B cell (primary cell): Measurements from ENCODE around the gene CD8A. TPM values are rescaled to one million over a fixed set of nuclear protein-coding genes. Genes with fewer than 3 reads are reported as not detected.

Experiments
- ATAC-seq: fragments of 200-7000 bp; cut with Tn5 transposase; one replicate; pipeline ENCODE4 v1.10.0; 2021; ENCODE audit warnings: low read depth, mild to moderate bottlenecking, moderate number of reproducible peaks, moderate library complexity
- CTCF ChIA-PET: fragments of 350-600 bp; sonication (Branson Sonifier 250); formaldehyde crosslinking; loops from one replicate; lab custom pipeline; 2021; ENCODE audit warnings: antibody characterized with exemption, inconsistent platforms; lab: Charles Lee
- POLR2A ChIA-PET: fragments of 350-600 bp; sonication (Branson Sonifier 250); formaldehyde crosslinking; loops from one replicate; lab custom pipeline; 2021; ENCODE audit warnings: antibody characterized with exemption; lab: Charles Lee
- DNase-seq: peaks from one replicate; pipeline ENCODE4 v3.0.0; 2013
- H2AFZ ChIP-seq: 2 replicates; pipeline ENCODE4 v1.6.1; 2012; ENCODE audit warnings: mild to moderate bottlenecking, low read depth, low read length; ENCODE audit not compliant: insufficient read depth, poor library complexity, severe bottlenecking
- H3K27ac ChIP-seq, 2 donors: 1 replicate in 1 of 2; 2 replicates in 1 of 2; pipeline ENCODE4 v1.5.1; 2012 to 2013; ENCODE audit warnings: low read length in 2 of 2, mild to moderate bottlenecking in 2 of 2, moderate library complexity in 1 of 2
- H3K27me3 ChIP-seq, 4 experiments: fragments of 200-600 bp in 1 of 4; sonication (generic) in 1 of 4; replicated peaks in 1 of 4; 1 replicate in 2 of 4; 2 replicates in 2 of 4; pipeline versions ENCODE4 v1.6.1 to v1.7.0; 2013 to 2016; ENCODE audit warnings: low read length in 3 of 4, mild to moderate bottlenecking in 2 of 4, mixed read lengths in 1 of 4, moderate library complexity in 1 of 4; ENCODE audit not compliant: insufficient read depth in 4 of 4, control insufficient read depth in 3 of 4; ENCODE audit errors: control extremely low read depth in 1 of 4
- H3K36me3 ChIP-seq, 2 experiments: replicated peaks in 1 of 2; 1 replicate in 1 of 2; 2 replicates in 1 of 2; pipeline versions ENCODE4 v1.6.1 to v1.7.1; 2013; ENCODE audit warnings: low read length in 1 of 2; ENCODE audit not compliant: insufficient read depth in 2 of 2, control insufficient read depth in 1 of 2; ENCODE audit errors: control extremely low read depth in 1 of 2, extremely low read depth in 1 of 2
- H3K4me1 ChIP-seq, 2 donors: fragments of 200-600 bp in 1 of 2; sonication (generic) in 1 of 2; 1 replicate in 1 of 2; 2 replicates in 1 of 2; pipeline versions ENCODE4 v1.5.1 to v1.6.1; 2013 to 2017; ENCODE audit warnings: low read length in 2 of 2; ENCODE audit not compliant: control insufficient read depth in 2 of 2, insufficient read depth in 2 of 2
- H3K4me2 ChIP-seq: replicated peaks from 2 replicates; pipeline ENCODE3; 2012; ENCODE audit warnings: mild to moderate bottlenecking, low read depth, low read length; ENCODE audit not compliant: poor library complexity, severe bottlenecking
- H3K4me3 ChIP-seq, 5 experiments: fragments of 200-600 bp in 1 of 5; sonication (generic) in 1 of 5; 1 replicate in 3 of 5; 2 replicates in 2 of 5; pipeline versions ENCODE4 v1.5.1 to v1.7.0; 2011 to 2016; ENCODE audit warnings: low read length in 4 of 5, mild to moderate bottlenecking in 4 of 5, low read depth in 2 of 5, control low read depth in 1 of 5, moderate library complexity in 1 of 5; ENCODE audit not compliant: insufficient read depth in 1 of 5; ENCODE audit errors: control extremely low read depth in 1 of 5, extremely low read depth in 1 of 5
- H3K79me2 ChIP-seq: fragments of 200-600 bp; sonication (generic); one replicate; pipeline ENCODE4 v1.6.0; 2016; ENCODE audit warnings: low read length; ENCODE audit not compliant: control insufficient read depth, insufficient read depth
- H3K9ac ChIP-seq: fragments of 200-600 bp; sonication (generic); 2 replicates; pipeline ENCODE4 v1.6.1; 2017; ENCODE audit warnings: mild to moderate bottlenecking, low read length, moderate library complexity
- H3K9me3 ChIP-seq, 3 donors: one replicate each; pipeline versions ENCODE4 v1.6.1 to v1.7.1; 2013; ENCODE audit warnings: low read length in 2 of 3; ENCODE audit not compliant: control insufficient read depth in 2 of 3, insufficient read depth in 1 of 3; ENCODE audit errors: control extremely low read depth in 1 of 3
- H4K20me1 ChIP-seq: 2 replicates; pipeline ENCODE4 v1.6.0; 2012; ENCODE audit warnings: mild to moderate bottlenecking, low read length; ENCODE audit not compliant: insufficient read depth, control insufficient read depth, poor library complexity, severe bottlenecking
- H3K27ac Mint-ChIP-seq: one replicate; pipeline ENCODE4 v1.8.0; 2021; ENCODE audit warnings: mixed read lengths
- H3K27me3 Mint-ChIP-seq: one replicate; pipeline ENCODE4 v1.8.0; 2021; ENCODE audit warnings: mixed read lengths
- H3K4me1 Mint-ChIP-seq: one replicate; pipeline ENCODE4 v1.8.0; 2021; ENCODE audit warnings: mixed read lengths
- H3K4me3 Mint-ChIP-seq: one replicate; pipeline ENCODE4 v1.8.0; 2021; ENCODE audit warnings: mixed read lengths
- H3K9me3 Mint-ChIP-seq: one replicate; pipeline ENCODE4 v1.8.0; 2022; ENCODE audit warnings: mixed read lengths; ENCODE audit not compliant: insufficient read depth
- EZH2 ChIP-seq: IDR thresholded peaks from 2 replicates; pipeline ENCODE4 v1.6.1; 2012; ENCODE audit warnings: borderline replicate concordance, low read depth, mild to moderate bottlenecking, moderate library complexity, low read length; ENCODE audit not compliant: insufficient read depth, poor library complexity, severe bottlenecking
- WGBS: methylation state at CpG from one replicate; pipeline ENCODE4 v1.1.5; 2013; ENCODE audit warnings: missing lambda C conversion rate; ENCODE audit not compliant: insufficient coverage; 5-methylcytosine and 5-hydroxymethylcytosine counted together
- intact Hi-C: fragments of 100-400 bp; cut with micrococcal nuclease; formaldehyde crosslinking; loops from one replicate; pipeline ENCODE4 v1.10.0; 2022
- polyA plus RNA-seq: library from polyadenylated mRNA; depleted of rRNA; stranded (reverse); fragments of >200 nt; gene quantifications from 2 replicates; pipeline ENCODE4 v1.2.3, GENCODE V29; 2012
- total RNA-seq, 2 donors: library from RNA; stranded (reverse); fragments of 120-200 nt in 1 of 2; gene quantifications; 1 replicate in 1 of 2; 2 replicates in 1 of 2; pipeline versions ENCODE4 v1.2.3 to v1.2.4, GENCODE V29; 2013 to 2022
- TF ChIP-seq, protein P1 (sequence below): fragments of 200-600 bp; IDR thresholded peaks from one replicate; pipeline ENCODE4 v1.8.0; 2022; ENCODE audit warnings: antibody characterized with exemption, mild to moderate bottlenecking

The CD8A gene
- total and polyA plus RNA-seq, 2 donors (not counting 1 experiment from before 2014, with no cell fraction given): 0.49 to 0.76 TPM

DNA sequence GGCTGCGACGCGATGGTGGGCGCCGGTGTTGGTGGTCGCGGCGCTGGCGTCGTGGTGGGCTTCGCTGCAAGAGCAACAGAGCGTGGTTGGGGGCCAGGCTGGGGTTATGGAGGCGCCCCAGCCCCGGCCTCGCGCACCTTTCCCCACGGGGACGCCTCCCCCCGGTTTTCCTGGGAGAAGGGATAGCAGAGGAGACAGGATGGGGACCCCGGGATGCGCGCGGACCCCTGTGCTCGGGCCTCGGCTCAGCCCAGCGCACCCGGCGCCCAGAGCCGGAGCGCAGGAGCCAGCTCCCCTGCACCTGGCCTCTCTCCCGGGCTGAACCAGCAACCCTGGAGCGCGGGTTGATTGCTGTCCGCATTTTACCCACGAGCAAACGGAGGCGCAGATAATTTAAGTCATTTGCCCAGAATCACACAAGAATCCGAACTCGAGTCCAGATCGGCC lies 1.0 kb downstream of the CD8A start:
- Histone ChIP-seq H3K27ac (no peak overlapping the region), H3K4me1 (peaks cover 31 to 34% of the 10 kb centered on the region in 2 donors), H2AFZ (peak overlapping the region; percentile 70), H3K9me3 (peaks cover 0 to 27% (median 0%) of the 10 kb centered on the region in 3 donors), H3K9ac (peak overlapping the region; percentile 53), H3K4me3 (peak overlapping the region in 1 of 5 experiments; percentile 36), H3K79me2 (no peaks in the 10 kb centered on the region), H3K4me2 (peak overlapping the region; percentile 79), H4K20me1 (no peaks in the 10 kb centered on the region), H3K27me3 (peaks cover 0 to 63% (median 40%) of the 10 kb centered on the region in 4 experiments), H3K36me3 (no peaks in the 10 kb centered on the region)
- Mint-ChIP-seq H3K9me3 (no peaks in the 10 kb centered on the region), H3K4me1 (peaks cover 23% of the 10 kb centered on the region), H3K27me3 (peaks cover 50% of the 10 kb centered on the region), H3K27ac (no peak overlapping the region), H3K4me3 (peak overlapping the region; percentile 81)
- no peak for DNase-seq
- intact Hi-C loops: no loop called here
- ChIA-PET CTCF (no interaction called here), POLR2A (no interaction called here)
- WGBS: 15% methylated on average over 39 of the region's 40 CpGs
- ATAC-seq: no peak
- TF ChIP-seq, protein P1, sequence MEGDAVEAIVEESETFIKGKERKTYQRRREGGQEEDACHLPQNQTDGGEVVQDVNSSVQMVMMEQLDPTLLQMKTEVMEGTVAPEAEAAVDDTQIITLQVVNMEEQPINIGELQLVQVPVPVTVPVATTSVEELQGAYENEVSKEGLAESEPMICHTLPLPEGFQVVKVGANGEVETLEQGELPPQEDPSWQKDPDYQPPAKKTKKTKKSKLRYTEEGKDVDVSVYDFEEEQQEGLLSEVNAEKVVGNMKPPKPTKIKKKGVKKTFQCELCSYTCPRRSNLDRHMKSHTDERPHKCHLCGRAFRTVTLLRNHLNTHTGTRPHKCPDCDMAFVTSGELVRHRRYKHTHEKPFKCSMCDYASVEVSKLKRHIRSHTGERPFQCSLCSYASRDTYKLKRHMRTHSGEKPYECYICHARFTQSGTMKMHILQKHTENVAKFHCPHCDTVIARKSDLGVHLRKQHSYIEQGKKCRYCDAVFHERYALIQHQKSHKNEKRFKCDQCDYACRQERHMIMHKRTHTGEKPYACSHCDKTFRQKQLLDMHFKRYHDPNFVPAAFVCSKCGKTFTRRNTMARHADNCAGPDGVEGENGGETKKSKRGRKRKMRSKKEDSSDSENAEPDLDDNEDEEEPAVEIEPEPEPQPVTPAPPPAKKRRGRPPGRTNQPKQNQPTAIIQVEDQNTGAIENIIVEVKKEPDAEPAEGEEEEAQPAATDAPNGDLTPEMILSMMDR: no peak
- TF ChIP-seq EZH2: no peak

DNA sequence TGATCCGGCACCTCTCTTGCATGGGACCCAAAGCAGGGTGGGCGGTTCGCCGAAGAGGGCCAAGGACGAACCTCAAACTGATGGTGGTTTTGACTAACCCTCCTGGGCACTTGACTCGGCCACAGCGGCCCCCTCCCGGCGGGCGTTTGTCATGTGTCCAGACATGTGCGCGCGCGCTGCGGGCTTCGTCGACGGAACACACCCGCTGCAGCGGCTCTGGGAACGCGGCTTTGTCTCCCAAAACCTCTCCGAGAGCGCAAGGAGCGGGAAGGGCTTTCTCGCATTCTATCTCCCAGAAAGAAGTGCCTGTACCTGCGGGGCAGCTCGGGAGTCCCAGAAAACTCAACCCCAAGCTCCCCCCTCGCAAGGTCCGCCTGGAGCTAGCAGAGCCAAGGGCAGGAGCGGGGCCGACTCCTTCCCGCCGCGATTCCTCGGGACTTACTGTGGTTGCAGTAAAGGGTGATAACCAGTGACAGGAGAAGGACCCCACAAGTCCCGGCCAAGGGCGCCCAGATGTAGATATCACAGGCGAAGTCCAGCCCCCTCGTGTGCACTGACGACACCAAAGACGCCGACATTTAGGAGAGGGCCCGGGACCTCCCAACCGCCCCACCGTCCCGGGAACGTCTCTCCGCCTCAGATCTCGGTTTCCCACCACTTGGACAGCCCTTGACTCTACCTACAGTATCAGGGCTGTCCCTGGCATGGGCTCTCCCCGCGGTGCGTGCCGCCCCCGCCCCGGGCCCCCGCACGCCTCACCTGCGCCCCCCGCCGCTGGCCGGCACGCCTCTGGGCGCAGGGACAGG lies 1.6 kb downstream of the CD8A start:
- Histone ChIP-seq H3K9me3 (peaks cover 0 to 27% (median 0%) of the 10 kb centered on the region in 3 donors), H4K20me1 (no peaks in the 10 kb centered on the region), H3K36me3 (no peaks in the 10 kb centered on the region), H3K27me3 (peaks cover 0 to 57% (median 34%) of the 10 kb centered on the region in 4 experiments), H3K9ac (peak overlapping the region; percentile 10), H3K4me2 (peak overlapping the region; percentile 79), H2AFZ (peak overlapping the region; percentile 55), H3K4me3 (no peak overlapping the region), H3K4me1 (peaks cover 35 to 38% of the 10 kb centered on the region in 2 donors), H3K27ac (no peak overlapping the region), H3K79me2 (no peaks in the 10 kb centered on the region)
- POLR2A ChIA-PET: no interaction called here
- CTCF ChIA-PET: no interaction called here
- peak; percentile 48 for TF ChIP-seq EZH2
- TF ChIP-seq, protein P1: no peak
- ATAC-seq (no peak), DNase-seq (peak; percentile 27)
- peak overlapping the region; percentile 81 for H3K4me3 Mint-ChIP-seq
- intact Hi-C loops: no loop called here
- H3K27ac Mint-ChIP-seq: no peak overlapping the region
- 14% methylated on average over 60 of the region's 64 CpGs for WGBS
- peaks cover 44% of the 10 kb centered on the region for H3K27me3 Mint-ChIP-seq
- H3K4me1 Mint-ChIP-seq: peaks cover 29% of the 10 kb centered on the region
- no peaks in the 10 kb centered on the region for H3K9me3 Mint-ChIP-seq
